HL-60 (cell line): ENCODE results near the gene CDC7.

Experiments used
- DNase-seq, 2 experiments: peaks; one replicate each; pipeline ENCODE4 v3.0.0-alpha.2; 2010 to 2020; ENCODE audit warnings: low read depth in 1 of 2, low spot score in 1 of 2
- H3K27ac ChIP-seq: fragments of 250-450 bp; sonication (Bioruptor Pico); replicated peaks from 2 replicates; pipeline ENCODE4 v1.5.1; 2020; ENCODE audit warnings: mild to moderate bottlenecking, moderate library complexity
- H3K27me3 ChIP-seq: fragments of 250-450 bp; sonication (Bioruptor Pico); 2 replicates; pipeline ENCODE4 v1.5.1; 2021; ENCODE audit warnings: mild to moderate bottlenecking, moderate library complexity; ENCODE audit not compliant: insufficient read depth, poor library complexity, severe bottlenecking
- H3K4me3 ChIP-seq: replicated peaks from 2 replicates; pipeline ENCODE4 v1.5.1; 2011; ENCODE audit warnings: mild to moderate bottlenecking, control low read depth, low read length; ENCODE audit not compliant: insufficient read depth
- CTCF ChIP-seq: IDR thresholded peaks from one replicate; pipeline ENCODE4 v1.5.1; 2011; ENCODE audit warnings: low read length, control low read depth, inconsistent platforms; ENCODE audit not compliant: insufficient read depth
- GABPA ChIP-seq: IDR thresholded peaks from 2 replicates; pipeline ENCODE4 v1.6.1; 2012; ENCODE audit warnings: low read depth
- POLR2AphosphoS5 ChIP-seq: IDR thresholded peaks from 2 replicates; pipeline ENCODE4 v1.6.1; 2012; ENCODE audit warnings: low read depth
- REST ChIP-seq: IDR thresholded peaks from 2 replicates; pipeline ENCODE4 v1.6.1; 2012; ENCODE audit warnings: low read depth; ENCODE audit not compliant: insufficient replicate concordance
- SPI1 ChIP-seq: IDR thresholded peaks from 2 replicates; pipeline ENCODE4 v1.6.1; 2012; ENCODE audit warnings: low read depth, mild to moderate bottlenecking, borderline replicate concordance

The CDC7 gene

GRCh38 chr1:91564888-91565701, 64.4 kb downstream of the CDC7 start:
- Histone ChIP-seq H3K4me3 (no peak overlapping the region), H3K27ac (no peak overlapping the region), H3K27me3 (no peaks in the 10 kb centered on the region)
- no peak for DNase-seq
- TF ChIP-seq REST (no peak), SPI1 (no peak), GABPA (no peak), POLR2AphosphoS5 (no peak), CTCF (no peak)

- Histone ChIP-seq H3K4me3 (no peak overlapping the region), H3K27ac (no peak overlapping the region), H3K27me3 (peaks cover 1% of the 10 kb centered on the region)
- DNase-seq = no peak
- TF ChIP-seq REST (no peak), CTCF (no peak), POLR2AphosphoS5 (no peak), SPI1 (no peak), GABPA (no peak)
Observed at GRCh38 chr1:91567583-91567982, 66.9 kb downstream of the CDC7 start.

- Histone ChIP-seq H3K27me3 (peaks cover 3% of the 10 kb centered on the region), H3K4me3 (no peak overlapping the region), H3K27ac (no peak overlapping the region)
- DNase-seq = no peak
- no peak for TF ChIP-seq CTCF
- no peak for TF ChIP-seq REST
- no peak for TF ChIP-seq POLR2AphosphoS5
- TF ChIP-seq SPI1 = no peak
- TF ChIP-seq GABPA = no peak
Observed at GRCh38 chr1:91568261-91568660, 67.6 kb downstream of the CDC7 start.
